Measurements from ENCODE around the gene SNX4.

SNX4 gene

DNA sequence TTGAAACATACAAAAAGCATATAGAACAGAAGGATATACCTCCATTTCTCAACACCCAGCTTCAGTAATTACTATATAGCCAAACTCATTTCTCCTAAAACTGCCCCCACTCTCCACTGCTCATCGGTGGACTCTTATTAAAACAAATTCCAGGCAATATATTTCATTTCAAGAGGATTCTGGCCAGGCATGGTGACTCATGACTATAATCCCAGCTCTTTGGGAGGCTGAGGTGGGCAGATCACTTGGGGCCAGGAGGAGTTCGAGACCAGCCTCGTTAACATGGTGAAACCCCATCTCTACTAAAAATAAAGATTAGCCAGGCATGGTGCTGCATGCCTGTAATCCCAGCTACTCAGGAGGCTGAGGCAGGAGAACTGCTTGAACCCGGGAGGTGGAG, 40.9 kb downstream of the SNX4 start:
- Histone ChIP-seq H3K4me3 (replicated peaks; ENCODE audit: low read depth, low read length) (no peak overlapping the region), H3K36me3 (ENCODE audit: control insufficient read depth, insufficient read depth, low read length) (peaks cover 3% of the 10 kb centered on the region), H3K27me3 (replicated peaks; ENCODE audit: control insufficient read depth, insufficient read depth, low read length) (no peaks in the 10 kb centered on the region)
- no peak for DNase-seq (ENCODE audit: extremely low read depth, insufficient read length)
- TF ChIP-seq CTCF (IDR thresholded peaks at IDR 0.05; ENCODE audit: insufficient read depth, low read length, poor library complexity, severe bottlenecking), result no peak

GRCh38 chr3:125478326-125478725, 41.7 kb downstream of the SNX4 start:
- Histone ChIP-seq H3K27me3 (replicated peaks; ENCODE audit: control insufficient read depth, insufficient read depth, low read length) (no peaks in the 10 kb centered on the region), H3K36me3 (ENCODE audit: control insufficient read depth, insufficient read depth, low read length) (peaks cover 3% of the 10 kb centered on the region), H3K4me3 (replicated peaks; ENCODE audit: low read depth, low read length) (no peak overlapping the region)
- DNase-seq (ENCODE audit: extremely low read depth, insufficient read length), result no peak
- no peak for TF ChIP-seq CTCF (IDR thresholded peaks at IDR 0.05; ENCODE audit: insufficient read depth, low read length, poor library complexity, severe bottlenecking)

GRCh38 chr3:125477701-125478100, 42.3 kb downstream of the SNX4 start:
- TF ChIP-seq CTCF (IDR thresholded peaks at IDR 0.05; ENCODE audit: insufficient read depth, low read length, poor library complexity, severe bottlenecking), result no peak
- no peak overlapping the region for H3K4me3 ChIP-seq (replicated peaks; ENCODE audit: low read depth, low read length)
- DNase-seq (ENCODE audit: extremely low read depth, insufficient read length), result no peak
- H3K36me3 ChIP-seq (ENCODE audit: control insufficient read depth, insufficient read depth, low read length), result peaks cover 3% of the 10 kb centered on the region
- H3K27me3 ChIP-seq (replicated peaks; ENCODE audit: control insufficient read depth, insufficient read depth, low read length), result no peaks in the 10 kb centered on the region

DNA sequence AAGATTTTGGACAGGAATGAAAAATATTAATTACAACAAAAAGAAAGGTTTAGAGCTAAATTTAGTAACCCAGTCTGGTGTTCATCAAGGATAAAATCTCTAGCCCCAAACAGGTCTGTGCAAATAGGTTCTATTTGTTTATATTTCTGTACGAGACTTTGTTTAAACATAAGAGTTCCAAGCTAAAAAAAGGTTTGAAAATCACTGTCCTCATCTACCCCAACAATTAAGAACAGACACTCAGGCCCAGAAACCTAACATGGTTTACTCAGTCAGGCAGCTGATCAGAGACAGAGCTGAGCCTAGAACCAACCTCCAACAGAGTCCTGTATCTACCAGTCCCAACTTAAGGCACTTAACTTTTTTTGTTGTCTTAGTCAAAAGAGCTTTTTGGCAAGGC, 49.3 kb downstream of the SNX4 start:
- no peak for DNase-seq (ENCODE audit: extremely low read depth, insufficient read length)
- no peak for TF ChIP-seq CTCF (IDR thresholded peaks at IDR 0.05; ENCODE audit: insufficient read depth, low read length, poor library complexity, severe bottlenecking)
- no peak overlapping the region for H3K4me3 ChIP-seq (replicated peaks; ENCODE audit: low read depth, low read length)
- no peaks in the 10 kb centered on the region for H3K27me3 ChIP-seq (replicated peaks; ENCODE audit: control insufficient read depth, insufficient read depth, low read length)
- H3K36me3 ChIP-seq (ENCODE audit: control insufficient read depth, insufficient read depth, low read length), result peaks cover 4% of the 10 kb centered on the region

DNA sequence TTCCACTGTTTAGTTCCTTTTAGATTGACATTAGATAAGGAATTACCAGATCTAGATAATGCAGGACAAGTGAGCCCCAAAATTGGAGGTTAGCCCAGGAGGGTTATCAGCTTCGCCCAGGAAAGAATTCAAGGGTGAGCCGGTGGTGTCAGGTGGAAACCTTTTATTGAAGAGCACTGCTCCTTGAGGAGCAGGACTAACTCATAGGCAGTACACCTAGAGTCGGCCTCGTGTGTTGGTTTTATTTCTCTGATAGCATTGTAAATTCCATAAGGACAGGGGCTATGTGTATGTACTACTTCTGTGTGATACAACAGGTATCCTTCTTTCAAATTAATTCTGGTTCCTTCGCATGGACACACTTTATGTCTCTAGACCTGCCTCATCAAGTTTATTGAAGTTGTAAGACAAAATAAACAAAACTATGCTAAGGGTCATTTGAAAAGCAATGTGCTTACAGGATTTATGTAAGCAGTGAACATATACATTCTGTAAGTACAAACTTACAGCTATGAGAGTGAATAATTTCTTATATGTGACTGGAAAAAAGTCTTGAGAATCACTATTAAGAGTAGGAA, 57.2 kb downstream of the SNX4 start:
- TF ChIP-seq CTCF (IDR thresholded peaks at IDR 0.05; ENCODE audit: insufficient read depth, low read length, poor library complexity, severe bottlenecking), result no peak
- Histone ChIP-seq H3K36me3 (ENCODE audit: control insufficient read depth, insufficient read depth, low read length) (peaks cover 4% of the 10 kb centered on the region), H3K27me3 (replicated peaks; ENCODE audit: control insufficient read depth, insufficient read depth, low read length) (no peaks in the 10 kb centered on the region), H3K4me3 (replicated peaks; ENCODE audit: low read depth, low read length) (no peak overlapping the region)
- no peak for DNase-seq (ENCODE audit: extremely low read depth, insufficient read length)

DNA sequence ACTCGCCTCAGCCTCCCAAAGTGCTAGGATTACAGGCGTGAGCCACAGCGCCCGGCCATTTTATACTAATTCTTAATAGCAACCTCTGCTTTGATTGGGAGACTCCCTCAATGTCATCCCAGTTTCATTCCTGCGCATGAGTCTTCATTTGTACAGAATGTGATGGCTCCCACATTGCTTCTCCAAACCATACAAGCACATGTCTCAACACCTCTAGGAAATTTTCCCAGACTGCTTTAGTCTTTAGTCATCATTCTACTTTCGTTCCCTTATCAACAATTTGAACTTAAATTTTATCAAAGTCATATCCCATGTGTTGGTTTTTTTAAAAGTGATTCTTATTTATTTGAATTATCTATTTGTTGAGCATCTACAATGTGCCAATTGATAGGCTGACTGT, 58.1 kb downstream of the SNX4 start:
- no peak for TF ChIP-seq CTCF (IDR thresholded peaks at IDR 0.05; ENCODE audit: insufficient read depth, low read length, poor library complexity, severe bottlenecking)
- peaks cover 4% of the 10 kb centered on the region for H3K36me3 ChIP-seq (ENCODE audit: control insufficient read depth, insufficient read depth, low read length)
- DNase-seq (ENCODE audit: extremely low read depth, insufficient read length), result no peak

More for the DNA sequence above, 58.1 kb downstream of the SNX4 start:
- H3K4me3 ChIP-seq (replicated peaks; ENCODE audit: low read depth, low read length), result no peak overlapping the region
- H3K27me3 ChIP-seq (replicated peaks; ENCODE audit: control insufficient read depth, insufficient read depth, low read length), result no peaks in the 10 kb centered on the region
